ENCODE measurements around the gene LRRC18. TPM values are rescaled to one million over a fixed set of nuclear protein-coding genes. Genes with fewer than 3 reads are reported as not detected.

LRRC18 gene
- total RNA-seq, 4 donors from 2014 or later = not detected

DNA sequence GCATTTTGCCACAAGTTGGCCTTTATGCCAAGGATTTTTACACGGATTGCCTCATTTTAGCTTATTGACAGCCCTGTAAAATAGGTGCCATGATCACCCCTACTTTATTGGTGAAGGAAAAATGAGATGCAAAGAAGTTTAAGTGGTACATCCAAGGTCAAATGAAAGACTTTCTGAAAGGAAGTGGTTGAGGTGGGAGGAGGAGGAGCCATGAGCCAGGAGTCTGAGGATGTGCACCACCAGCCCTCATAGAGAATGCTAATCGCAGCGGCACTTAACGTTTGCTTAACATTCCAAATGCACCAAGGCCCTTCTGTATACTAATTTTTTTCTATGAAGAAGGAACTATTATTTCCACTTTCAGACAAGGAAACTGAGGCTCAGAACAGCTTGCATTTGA lies 31.0 kb upstream of the LRRC18 start:
- H3K27me3 ChIP-seq = peaks cover 19% of the 10 kb centered on the region
- TF ChIP-seq POLR2AphosphoS5 (IDR thresholded peaks at IDR 0.05) (no peak), POLR2A (IDR thresholded peaks at IDR 0.05) (no peak), EP300 (IDR thresholded peaks at IDR 0.05) (no peak)
- TF ChIP-seq, protein P1, sequence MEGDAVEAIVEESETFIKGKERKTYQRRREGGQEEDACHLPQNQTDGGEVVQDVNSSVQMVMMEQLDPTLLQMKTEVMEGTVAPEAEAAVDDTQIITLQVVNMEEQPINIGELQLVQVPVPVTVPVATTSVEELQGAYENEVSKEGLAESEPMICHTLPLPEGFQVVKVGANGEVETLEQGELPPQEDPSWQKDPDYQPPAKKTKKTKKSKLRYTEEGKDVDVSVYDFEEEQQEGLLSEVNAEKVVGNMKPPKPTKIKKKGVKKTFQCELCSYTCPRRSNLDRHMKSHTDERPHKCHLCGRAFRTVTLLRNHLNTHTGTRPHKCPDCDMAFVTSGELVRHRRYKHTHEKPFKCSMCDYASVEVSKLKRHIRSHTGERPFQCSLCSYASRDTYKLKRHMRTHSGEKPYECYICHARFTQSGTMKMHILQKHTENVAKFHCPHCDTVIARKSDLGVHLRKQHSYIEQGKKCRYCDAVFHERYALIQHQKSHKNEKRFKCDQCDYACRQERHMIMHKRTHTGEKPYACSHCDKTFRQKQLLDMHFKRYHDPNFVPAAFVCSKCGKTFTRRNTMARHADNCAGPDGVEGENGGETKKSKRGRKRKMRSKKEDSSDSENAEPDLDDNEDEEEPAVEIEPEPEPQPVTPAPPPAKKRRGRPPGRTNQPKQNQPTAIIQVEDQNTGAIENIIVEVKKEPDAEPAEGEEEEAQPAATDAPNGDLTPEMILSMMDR (IDR thresholded peaks at IDR 0.05) = no peak
- no peaks in the 10 kb centered on the region for H3K4me1 ChIP-seq
- WGBS, 2 donors (ENCODE audit: low coverage in 1 of 2) = 76 to 83% methylated on average over 1 to 4 of the region's 4 CpGs
- no peak overlapping the region for H3K27ac ChIP-seq
- no peaks in the 10 kb centered on the region for H3K36me3 ChIP-seq
- H3K9me3 ChIP-seq = peaks cover 0 to 5% (median 0%) of the 10 kb centered on the region in 3 donors
- no peak overlapping the region for H3K4me3 ChIP-seq
- ATAC-seq = no peak

GRCh38 chr10:48970046-48970445 lies 30.4 kb upstream of the LRRC18 start:
- Histone ChIP-seq H3K36me3 (no peaks in the 10 kb centered on the region), H3K4me1 (no peaks in the 10 kb centered on the region), H3K4me3 (no peak overlapping the region), H3K27me3 (peaks cover 19% of the 10 kb centered on the region), H3K9me3 (peaks cover 0 to 5% (median 0%) of the 10 kb centered on the region in 3 donors), H3K27ac (no peak overlapping the region)
- 94% methylated on average over 6 of the region's 14 CpGs; no CpG with 5 or more reads in 1 of the 2 donors for WGBS, 2 donors (ENCODE audit: low coverage in 1 of 2)
- ATAC-seq = no peak
- TF ChIP-seq EP300 (IDR thresholded peaks at IDR 0.05) = no peak
- TF ChIP-seq POLR2AphosphoS5 (IDR thresholded peaks at IDR 0.05) = no peak
- TF ChIP-seq, protein P1 (IDR thresholded peaks at IDR 0.05) = no peak

GRCh38 chr10:48968036-48968435 lies 28.4 kb upstream of the LRRC18 start:
- 73% methylated on average over 3 of the region's 3 CpGs; no CpG with 5 or more reads in 1 of the 2 donors for WGBS, 2 donors (ENCODE audit: low coverage in 1 of 2)
- Histone ChIP-seq H3K36me3 (no peaks in the 10 kb centered on the region), H3K4me3 (no peak overlapping the region), H3K27me3 (peaks cover 8% of the 10 kb centered on the region), H3K9me3 (peaks cover 0 to 4% (median 0%) of the 10 kb centered on the region in 3 donors), H3K27ac (no peak overlapping the region), H3K4me1 (no peaks in the 10 kb centered on the region)
- ATAC-seq = no peak
- TF ChIP-seq, protein P1 (IDR thresholded peaks at IDR 0.05) = no peak
- TF ChIP-seq EP300 (IDR thresholded peaks at IDR 0.05) (no peak), POLR2AphosphoS5 (IDR thresholded peaks at IDR 0.05) (no peak), POLR2A (IDR thresholded peaks at IDR 0.05) (no peak)

DNA sequence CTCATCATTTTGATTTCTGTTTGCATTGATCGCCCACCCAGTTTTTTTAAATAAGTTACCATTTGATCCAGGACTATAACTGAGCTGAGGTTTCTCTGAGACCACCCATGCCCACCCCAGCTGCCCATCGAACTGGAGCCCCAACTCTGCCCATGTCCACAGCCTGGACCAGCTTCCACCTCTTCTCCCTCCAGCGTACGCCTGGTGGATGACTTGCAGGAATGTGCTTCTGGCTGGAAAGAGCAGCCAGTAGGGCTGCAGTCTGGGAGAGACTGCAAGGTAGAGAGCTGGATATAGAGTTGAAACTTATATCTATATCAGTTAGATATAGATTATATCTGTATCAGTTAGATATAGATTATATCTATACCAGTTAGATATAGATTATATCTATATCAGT lies 25.8 kb upstream of the LRRC18 start:
- WGBS, 2 donors (ENCODE audit: low coverage in 1 of 2) = 86 to 90% methylated on average over 3 to 4 of the region's 4 CpGs
- no peaks in the 10 kb centered on the region for H3K9me3 ChIP-seq
- no peaks in the 10 kb centered on the region for H3K4me1 ChIP-seq
- H3K36me3 ChIP-seq = no peaks in the 10 kb centered on the region
- H3K27me3 ChIP-seq = peaks cover 6% of the 10 kb centered on the region
- no peak overlapping the region for H3K4me3 ChIP-seq
- no peak overlapping the region for H3K27ac ChIP-seq
- TF ChIP-seq POLR2A (IDR thresholded peaks at IDR 0.05) (no peak), POLR2AphosphoS5 (IDR thresholded peaks at IDR 0.05) (no peak), EP300 (IDR thresholded peaks at IDR 0.05) (no peak)
- TF ChIP-seq, protein P1 (IDR thresholded peaks at IDR 0.05) = no peak
- no peak for ATAC-seq

DNA sequence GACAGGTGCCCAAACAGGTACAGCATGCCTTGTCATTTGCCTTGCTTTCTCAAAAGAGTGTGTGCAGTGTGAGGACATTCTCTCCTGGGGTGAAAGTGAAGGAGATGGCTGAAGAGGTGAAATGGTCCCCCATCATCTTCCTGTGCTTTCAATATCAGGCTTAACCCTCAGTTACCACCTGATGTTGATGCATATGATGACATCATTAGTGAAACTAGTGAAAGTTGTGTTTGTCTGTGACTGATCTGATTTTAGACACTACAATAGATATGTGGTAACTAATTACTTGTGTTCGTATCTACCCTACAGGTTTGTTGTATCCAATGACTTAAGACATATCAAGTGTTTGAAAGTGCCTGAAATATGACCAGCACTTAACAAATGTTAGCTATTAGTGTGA lies 24.4 kb upstream of the LRRC18 start:
- WGBS, 2 donors (ENCODE audit: low coverage in 1 of 2) = 89 to 100% methylated on average over 1 of the region's 1 CpG
- H3K9me3 ChIP-seq = peaks cover 0 to 4% (median 0%) of the 10 kb centered on the region in 3 donors
- TF ChIP-seq, protein P1 (IDR thresholded peaks at IDR 0.05) = no peak
- no peak for TF ChIP-seq EP300 (IDR thresholded peaks at IDR 0.05)
- no peak for TF ChIP-seq POLR2AphosphoS5 (IDR thresholded peaks at IDR 0.05)
- no peak for TF ChIP-seq POLR2A (IDR thresholded peaks at IDR 0.05)

More for the DNA sequence above, 24.4 kb upstream of the LRRC18 start:
- Histone ChIP-seq H3K36me3 (no peaks in the 10 kb centered on the region), H3K27ac (no peak overlapping the region), H3K27me3 (no peaks in the 10 kb centered on the region), H3K4me3 (no peak overlapping the region), H3K4me1 (no peaks in the 10 kb centered on the region)
- no peak for ATAC-seq

All from gastroesophageal sphincter (tissue), 4 donors.